ENCODE measurements around the gene TRIM40.

DNA sequence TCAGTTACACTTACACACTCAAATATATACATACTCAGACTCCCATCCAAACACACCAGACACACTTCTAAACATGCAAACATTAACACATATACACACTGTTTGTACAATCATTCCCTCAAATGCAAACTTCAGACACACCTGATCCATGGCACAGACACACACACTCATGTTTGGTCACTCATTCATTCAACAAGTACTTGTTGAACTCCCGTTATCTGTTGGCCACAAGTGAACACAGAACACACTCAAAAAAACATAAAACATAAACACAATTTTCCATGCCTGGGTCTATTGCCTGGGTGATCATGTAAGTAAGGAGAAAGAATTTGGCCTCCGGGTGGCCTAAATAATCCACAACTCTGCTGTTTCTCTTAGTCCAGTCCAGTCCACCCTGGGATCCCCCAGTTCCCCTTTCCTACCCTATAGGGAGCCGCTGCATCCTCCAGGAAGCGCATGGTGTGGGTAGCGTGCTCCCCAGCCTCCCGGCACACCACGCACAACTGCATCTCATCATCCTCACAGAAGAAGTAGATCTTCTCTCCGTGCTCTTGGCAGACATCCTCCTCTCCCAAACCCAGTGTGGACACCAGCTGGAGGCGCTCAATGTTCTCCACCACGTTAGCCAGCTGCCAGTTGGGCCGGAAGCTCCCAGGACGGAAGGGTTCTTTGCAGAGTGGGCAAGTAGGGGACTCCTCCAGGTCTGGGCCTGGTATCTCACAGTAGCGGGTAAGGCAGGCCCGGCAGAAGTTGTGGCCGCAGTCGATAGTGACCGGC, 24.3 kb downstream of the TRIM40 start:
- TF ChIP-seq POLR2A (IDR thresholded peaks at IDR 0.05), result no peak
- TF ChIP-seq, protein P1, sequence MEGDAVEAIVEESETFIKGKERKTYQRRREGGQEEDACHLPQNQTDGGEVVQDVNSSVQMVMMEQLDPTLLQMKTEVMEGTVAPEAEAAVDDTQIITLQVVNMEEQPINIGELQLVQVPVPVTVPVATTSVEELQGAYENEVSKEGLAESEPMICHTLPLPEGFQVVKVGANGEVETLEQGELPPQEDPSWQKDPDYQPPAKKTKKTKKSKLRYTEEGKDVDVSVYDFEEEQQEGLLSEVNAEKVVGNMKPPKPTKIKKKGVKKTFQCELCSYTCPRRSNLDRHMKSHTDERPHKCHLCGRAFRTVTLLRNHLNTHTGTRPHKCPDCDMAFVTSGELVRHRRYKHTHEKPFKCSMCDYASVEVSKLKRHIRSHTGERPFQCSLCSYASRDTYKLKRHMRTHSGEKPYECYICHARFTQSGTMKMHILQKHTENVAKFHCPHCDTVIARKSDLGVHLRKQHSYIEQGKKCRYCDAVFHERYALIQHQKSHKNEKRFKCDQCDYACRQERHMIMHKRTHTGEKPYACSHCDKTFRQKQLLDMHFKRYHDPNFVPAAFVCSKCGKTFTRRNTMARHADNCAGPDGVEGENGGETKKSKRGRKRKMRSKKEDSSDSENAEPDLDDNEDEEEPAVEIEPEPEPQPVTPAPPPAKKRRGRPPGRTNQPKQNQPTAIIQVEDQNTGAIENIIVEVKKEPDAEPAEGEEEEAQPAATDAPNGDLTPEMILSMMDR (IDR thresholded peaks at IDR 0.05), result no peak
- TF ChIP-seq POLR2AphosphoS5 (IDR thresholded peaks at IDR 0.05), result no peak
